ENCODE data around the gene COPE.

COPE gene

DNA sequence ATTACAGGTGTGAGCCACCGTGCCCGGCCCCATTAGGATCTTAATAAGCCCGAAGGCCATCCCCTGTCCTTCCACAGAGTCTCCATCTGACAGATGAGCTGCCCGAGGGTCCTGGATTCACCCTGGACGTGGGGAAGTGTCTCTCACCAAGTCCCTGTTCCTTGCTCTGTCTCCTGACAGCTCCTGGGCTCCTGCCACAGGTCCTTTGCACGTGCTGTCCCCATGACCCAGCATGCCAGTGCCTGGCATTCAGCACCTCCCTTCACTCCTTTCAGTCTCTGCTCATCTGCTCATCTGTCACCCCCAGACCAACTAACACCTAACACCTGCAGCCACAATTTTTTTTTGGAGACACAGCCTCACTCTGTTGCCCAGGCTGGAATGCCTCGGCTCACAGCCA is 37.7 kb downstream of the COPE start:
- Mint-ChIP-seq H3K27ac (no peak overlapping the region), H3K4me1 (ENCODE audit: low read depth) (no peaks in the 10 kb centered on the region), H3K9me3 (no peaks in the 10 kb centered on the region), H3K36me3 (ENCODE audit: low read depth) (no peaks in the 10 kb centered on the region), H3K27me3 (peaks cover 2% of the 10 kb centered on the region), H3K4me3 (no peak overlapping the region)
- intact Hi-C loops (cut with micrococcal nuclease): no loop called here

- Mint-ChIP-seq H3K4me1 (ENCODE audit: low read depth) (no peaks in the 10 kb centered on the region), H3K27ac (no peak overlapping the region), H3K36me3 (ENCODE audit: low read depth) (no peaks in the 10 kb centered on the region), H3K4me3 (no peak overlapping the region), H3K27me3 (peaks cover 2% of the 10 kb centered on the region), H3K9me3 (no peaks in the 10 kb centered on the region)
- intact Hi-C loops (cut with micrococcal nuclease): no loop called here
Measured at GRCh38 chr19:18879579-18880373, 39.4 kb downstream of the COPE start.

- intact Hi-C loops (cut with micrococcal nuclease): no loop called here
- Mint-ChIP-seq H3K27me3 (peaks cover 4% of the 10 kb centered on the region), H3K4me3 (no peak overlapping the region), H3K4me1 (ENCODE audit: low read depth) (no peaks in the 10 kb centered on the region), H3K27ac (no peak overlapping the region), H3K36me3 (ENCODE audit: low read depth) (no peaks in the 10 kb centered on the region), H3K9me3 (no peaks in the 10 kb centered on the region)
Measured at GRCh38 chr19:18878858-18879578, 40.2 kb downstream of the COPE start.

DNA sequence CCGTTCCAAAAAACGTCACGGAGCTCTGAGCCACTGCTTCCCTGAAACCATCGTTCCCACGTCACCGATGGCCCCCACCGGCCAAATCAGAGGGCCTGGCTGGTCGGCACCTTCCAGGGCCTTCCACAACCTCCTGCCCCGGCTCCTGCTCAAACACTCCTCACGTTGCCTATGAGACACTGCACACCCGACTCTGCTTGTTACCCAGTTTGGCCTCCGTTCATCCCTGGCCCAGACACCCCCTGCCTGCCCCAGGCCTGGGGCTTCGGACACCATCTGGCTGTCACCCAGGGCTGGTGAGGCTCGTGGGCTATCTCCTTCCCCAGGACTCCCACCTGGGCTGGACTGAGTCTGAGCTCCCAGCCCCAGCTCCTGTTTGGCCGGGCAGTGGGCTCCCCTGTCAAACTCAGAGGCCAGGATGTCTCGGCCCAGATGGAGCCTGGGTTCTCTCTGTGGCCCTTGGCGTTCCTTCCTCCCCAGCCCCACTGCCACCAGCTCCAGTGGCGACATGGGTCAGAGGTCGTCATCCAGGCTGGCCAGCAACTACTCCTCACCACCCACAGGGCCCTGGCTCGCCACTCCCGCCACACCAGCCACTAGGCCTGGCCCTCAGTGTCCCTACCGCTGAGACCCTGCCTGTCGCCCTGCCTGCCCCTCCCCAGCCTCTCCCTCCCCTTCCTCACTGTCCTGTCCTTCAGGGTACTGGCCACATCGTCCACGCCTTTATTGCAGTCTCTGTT is 41.0 kb downstream of the COPE start:
- H3K9me3 Mint-ChIP-seq: no peaks in the 10 kb centered on the region

DNA sequence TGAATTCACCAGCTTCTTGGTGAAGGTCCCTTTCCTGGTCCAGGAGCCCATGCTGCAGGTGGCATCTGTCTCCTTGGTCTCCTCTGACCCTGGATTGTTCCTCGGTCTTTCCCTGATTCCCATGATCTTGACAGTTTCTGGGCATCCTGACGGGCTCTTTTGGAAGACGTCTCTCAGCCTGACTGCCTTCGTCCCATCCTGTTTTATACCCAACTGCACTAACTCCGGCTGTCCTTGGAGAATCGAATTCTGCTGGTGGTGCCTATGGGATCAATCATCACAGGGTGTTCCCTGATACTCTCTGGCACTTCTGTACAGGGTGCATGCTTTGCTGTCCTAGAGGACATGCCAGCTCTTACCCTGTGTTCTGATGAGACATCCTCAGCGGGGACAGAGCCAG is 42.3 kb downstream of the COPE start:
- no peak overlapping the region for H3K4me3 Mint-ChIP-seq
- H3K27me3 Mint-ChIP-seq: peaks cover 10% of the 10 kb centered on the region
- no peaks in the 10 kb centered on the region for H3K4me1 Mint-ChIP-seq (ENCODE audit: low read depth)
- H3K27ac Mint-ChIP-seq: no peak overlapping the region
- H3K9me3 Mint-ChIP-seq: no peaks in the 10 kb centered on the region
- intact Hi-C loops (cut with micrococcal nuclease): no loop called here
- no peaks in the 10 kb centered on the region for H3K36me3 Mint-ChIP-seq (ENCODE audit: low read depth)

More for the DNA sequence above, 41.0 kb downstream of the COPE start:
- Mint-ChIP-seq H3K4me1 (ENCODE audit: low read depth) (no peaks in the 10 kb centered on the region), H3K36me3 (ENCODE audit: low read depth) (no peaks in the 10 kb centered on the region), H3K27me3 (peaks cover 4% of the 10 kb centered on the region), H3K4me3 (no peak overlapping the region), H3K27ac (no peak overlapping the region)
- intact Hi-C loops (cut with micrococcal nuclease): no loop called here

- no peak overlapping the region for H3K27ac Mint-ChIP-seq
- no peaks in the 10 kb centered on the region for H3K9me3 Mint-ChIP-seq
- H3K4me1 Mint-ChIP-seq (ENCODE audit: low read depth): peaks cover 4% of the 10 kb centered on the region
- intact Hi-C loops (cut with micrococcal nuclease): no loop called here
- no peak overlapping the region for H3K4me3 Mint-ChIP-seq
- H3K27me3 Mint-ChIP-seq: peaks cover 18% of the 10 kb centered on the region
- no peaks in the 10 kb centered on the region for H3K36me3 Mint-ChIP-seq (ENCODE audit: low read depth)
Measured at GRCh38 chr19:18875726-18876125, 43.5 kb downstream of the COPE start.

DNA sequence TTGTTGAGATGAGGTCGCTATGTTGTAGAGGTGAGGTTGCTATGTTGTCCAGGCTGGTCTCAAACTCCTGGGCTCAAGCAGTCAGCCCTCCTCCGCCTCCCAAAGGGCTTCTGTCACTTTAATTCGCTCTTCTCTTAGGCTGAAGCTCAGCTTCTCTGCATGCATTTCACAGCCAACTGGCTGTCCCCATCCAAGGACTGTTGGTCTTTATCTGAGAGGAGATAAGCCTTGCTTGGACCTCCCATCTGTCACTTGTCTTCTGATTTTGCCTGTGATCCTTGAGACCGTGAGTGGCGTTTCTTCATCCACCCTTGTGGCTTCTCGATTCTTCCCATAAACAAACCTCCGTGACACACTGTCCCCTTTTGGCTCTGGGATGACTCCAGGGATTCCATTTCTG is 47.6 kb downstream of the COPE start:
- intact Hi-C loops (cut with micrococcal nuclease): no loop called here
- Mint-ChIP-seq H3K27ac (no peak overlapping the region), H3K27me3 (peaks cover 46% of the 10 kb centered on the region), H3K9me3 (no peaks in the 10 kb centered on the region), H3K4me3 (no peak overlapping the region), H3K4me1 (ENCODE audit: low read depth) (peaks cover 6% of the 10 kb centered on the region), H3K36me3 (ENCODE audit: low read depth) (peaks cover 22% of the 10 kb centered on the region)

GRCh38 chr19:18870531-18871172 is 48.5 kb downstream of the COPE start:
- peak overlapping the region; percentile 33 for H3K27ac Mint-ChIP-seq
- H3K4me3 Mint-ChIP-seq: no peak overlapping the region
- H3K27me3 Mint-ChIP-seq: peaks cover 46% of the 10 kb centered on the region
- no peaks in the 10 kb centered on the region for H3K9me3 Mint-ChIP-seq
- intact Hi-C loops (cut with micrococcal nuclease): no loop called here
- H3K36me3 Mint-ChIP-seq (ENCODE audit: low read depth): peaks cover 31% of the 10 kb centered on the region
- H3K4me1 Mint-ChIP-seq (ENCODE audit: low read depth): peaks cover 13% of the 10 kb centered on the region

DNA sequence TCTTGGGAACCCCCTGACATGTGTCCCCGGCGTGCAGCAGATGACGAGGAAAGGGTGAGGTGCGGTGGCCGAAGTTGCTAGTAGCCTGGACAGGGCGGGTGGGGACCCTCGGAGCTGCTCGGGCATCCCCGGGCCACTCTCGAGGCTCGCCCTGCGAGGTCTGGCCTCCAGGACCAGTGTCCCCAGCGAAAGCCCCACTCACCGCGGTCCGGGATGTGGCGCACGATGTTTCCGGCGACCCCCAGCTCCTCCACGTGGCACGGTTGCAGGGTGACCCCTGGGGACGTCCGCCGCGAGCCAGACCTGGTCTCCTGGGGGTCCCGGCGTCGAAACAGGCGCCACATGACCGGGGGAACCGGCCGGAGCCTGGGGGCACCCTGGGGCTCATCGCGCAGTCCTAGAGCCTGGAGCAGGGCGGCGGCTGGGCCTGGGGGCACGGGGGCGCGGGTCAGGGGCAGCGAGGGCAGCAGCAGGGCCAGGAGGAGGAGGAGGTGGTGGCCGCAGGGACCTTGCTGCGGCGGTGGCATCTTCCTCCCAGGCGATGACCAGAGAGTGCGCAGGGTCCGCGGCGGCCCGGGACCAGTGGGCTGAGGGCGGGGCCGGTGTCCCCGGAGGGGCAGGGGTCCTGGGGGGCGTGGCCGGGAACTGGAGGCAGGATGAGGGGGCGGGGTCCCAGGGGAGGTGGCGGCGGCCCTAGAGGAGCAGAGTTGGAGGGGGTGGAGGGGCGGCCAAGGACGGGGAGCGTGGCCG is 49.2 kb downstream of the COPE start:
- Mint-ChIP-seq H3K4me3 (no peak overlapping the region), H3K36me3 (ENCODE audit: low read depth) (peaks cover 37% of the 10 kb centered on the region), H3K27me3 (peaks cover 46% of the 10 kb centered on the region), H3K9me3 (no peaks in the 10 kb centered on the region), H3K4me1 (ENCODE audit: low read depth) (peaks cover 13% of the 10 kb centered on the region), H3K27ac (no peak overlapping the region)
- intact Hi-C loops (cut with micrococcal nuclease): no loop called here

DNA sequence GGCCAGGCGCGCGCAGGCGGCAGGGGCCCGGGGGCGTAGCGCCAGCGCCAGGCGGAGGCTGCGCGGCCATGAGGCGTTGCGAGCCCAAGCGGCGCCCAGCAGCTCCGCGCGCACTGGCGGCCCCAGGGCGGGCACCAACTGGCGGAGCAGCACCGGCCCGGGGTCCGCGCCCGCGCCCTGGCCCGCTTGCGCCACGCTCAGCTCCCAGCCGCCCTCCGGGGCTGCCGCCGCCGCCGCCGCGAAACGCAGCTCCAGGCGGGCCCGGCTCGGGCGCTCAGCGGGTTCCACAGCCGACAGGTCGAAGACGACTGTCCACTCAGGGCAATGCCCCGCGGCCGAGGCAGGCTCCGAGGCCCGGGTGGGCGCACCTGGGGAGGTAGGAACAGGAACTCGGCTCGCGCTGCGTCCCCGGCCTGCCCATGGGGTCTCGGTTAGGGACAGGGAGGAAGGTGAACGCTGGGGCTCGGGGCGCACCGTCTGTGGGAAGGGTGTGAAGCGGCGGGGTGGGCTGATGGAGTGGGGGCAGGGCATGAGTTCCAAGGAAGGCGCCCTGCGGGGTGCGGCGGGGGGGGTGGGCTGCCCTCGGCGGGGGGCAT is 50.1 kb downstream of the COPE start:
- Mint-ChIP-seq H3K9me3 (no peaks in the 10 kb centered on the region), H3K27ac (no peak overlapping the region), H3K36me3 (ENCODE audit: low read depth) (peaks cover 46% of the 10 kb centered on the region), H3K4me1 (ENCODE audit: low read depth) (peaks cover 13% of the 10 kb centered on the region), H3K4me3 (no peak overlapping the region), H3K27me3 (peaks cover 45% of the 10 kb centered on the region)
- intact Hi-C loops (cut with micrococcal nuclease): no loop called here

GRCh38 chr19:18868380-18869022 is 50.7 kb downstream of the COPE start:
- Mint-ChIP-seq H3K36me3 (ENCODE audit: low read depth) (peaks cover 52% of the 10 kb centered on the region), H3K27me3 (peaks cover 45% of the 10 kb centered on the region), H3K4me3 (no peak overlapping the region), H3K27ac (no peak overlapping the region), H3K9me3 (no peaks in the 10 kb centered on the region), H3K4me1 (ENCODE audit: low read depth) (peaks cover 13% of the 10 kb centered on the region)
- intact Hi-C loops (cut with micrococcal nuclease): no loop called here

DNA sequence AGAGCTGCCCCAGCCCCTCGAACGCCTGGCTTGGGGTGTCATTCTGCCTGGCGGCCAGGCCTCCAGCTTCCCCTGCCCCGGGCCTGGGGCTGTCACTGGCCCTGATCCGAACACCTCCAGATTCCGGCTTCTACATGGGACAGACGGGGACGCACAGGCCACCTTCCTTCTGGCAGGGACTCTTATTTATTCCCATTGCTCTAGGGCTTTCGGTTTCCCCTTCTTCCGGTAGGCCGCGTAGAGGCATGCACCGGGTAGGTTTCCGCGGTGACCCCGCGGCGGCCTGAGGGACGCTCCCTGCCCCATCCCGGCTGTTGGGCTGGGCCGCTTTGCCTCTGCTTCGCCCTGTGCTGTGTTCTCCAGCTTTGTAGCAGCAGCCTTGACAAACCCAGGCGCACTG is 51.4 kb downstream of the COPE start:
- intact Hi-C loops (cut with micrococcal nuclease): no loop called here
- H3K9me3 Mint-ChIP-seq: no peaks in the 10 kb centered on the region
- H3K27ac Mint-ChIP-seq: no peak overlapping the region
- peaks cover 60% of the 10 kb centered on the region for H3K36me3 Mint-ChIP-seq (ENCODE audit: low read depth)
- H3K4me1 Mint-ChIP-seq (ENCODE audit: low read depth): peaks cover 13% of the 10 kb centered on the region
- H3K4me3 Mint-ChIP-seq: no peak overlapping the region
- peaks cover 42% of the 10 kb centered on the region for H3K27me3 Mint-ChIP-seq

GRCh38 chr19:18867199-18867598 is 52.0 kb downstream of the COPE start:
- Mint-ChIP-seq H3K4me1 (ENCODE audit: low read depth) (peaks cover 13% of the 10 kb centered on the region), H3K27me3 (peaks cover 41% of the 10 kb centered on the region), H3K9me3 (no peaks in the 10 kb centered on the region), H3K4me3 (no peak overlapping the region), H3K27ac (no peak overlapping the region), H3K36me3 (ENCODE audit: low read depth) (peaks cover 65% of the 10 kb centered on the region)
- intact Hi-C loops (cut with micrococcal nuclease): no loop called here
